Uterus (tissue), 4 donors: Measurements from ENCODE around the gene GTF2F2. TPM values are rescaled to one million over a fixed set of nuclear protein-coding genes. Genes with fewer than 3 reads are reported as not detected.
A peak's percentile ranks its signal among the peaks of the same experiment; 100 is the strongest.

Experiments
- DNase-seq, 2 donors: peaks; one replicate each; pipeline ENCODE4 v3.0.0-alpha.2; 2019 to 2020
- H3K27ac ChIP-seq, 2 donors: fragments of 200-600 bp; sonication (generic); 1 replicate in 1 of 2; 2 replicates in 1 of 2; pipeline ENCODE4 v1.5.1; 2016 to 2018
- H3K27me3 ChIP-seq, 2 donors: fragments of 200-600 bp; sonication (generic); one replicate each; pipeline ENCODE4 v1.5.1; 2018 to 2019; ENCODE audit warnings: control low read depth in 1 of 2
- H3K36me3 ChIP-seq, 2 donors: fragments of 200-600 bp; sonication (generic); one replicate each; pipeline ENCODE4 v1.5.1; 2019; ENCODE audit warnings: control low read depth in 1 of 2
- H3K4me1 ChIP-seq, 2 donors: fragments of 200-600 bp; sonication (generic); one replicate each; pipeline ENCODE4 v1.5.1; 2018 to 2019; ENCODE audit warnings: control low read depth in 1 of 2
- H3K4me3 ChIP-seq, 2 donors: fragments of 200-600 bp; sonication (generic); 1 replicate in 1 of 2; 2 replicates in 1 of 2; pipeline ENCODE4 v1.5.1; 2018 to 2019; ENCODE audit warnings: mild to moderate bottlenecking in 1 of 2
- H3K9me3 ChIP-seq, 2 donors: fragments of 200-600 bp; sonication (generic); one replicate each; pipeline ENCODE4 v1.5.1; 2019; ENCODE audit warnings: control low read depth in 1 of 2
- CTCF ChIP-seq, 4 experiments: fragments of 200-600 bp in 2 of 4; fragments of 450-650 bp in 2 of 4; sonication (generic) in 2 of 4; IDR thresholded peaks; one replicate each; pipeline ENCODE4 v1.5.1; 2016 to 2019; ENCODE audit warnings: antibody characterized with exemption in 4 of 4, mild to moderate bottlenecking in 2 of 4, moderate library complexity in 1 of 4
- POLR2A ChIP-seq, 2 donors: fragments of 450-650 bp; IDR thresholded peaks; one replicate each; pipeline ENCODE4 v1.6.1; 2016; ENCODE audit warnings: antibody characterized with exemption in 2 of 2, mild to moderate bottlenecking in 1 of 2, moderate library complexity in 1 of 2
- intact Hi-C: fragments of 100-400 bp; cut with DNase I; formaldehyde crosslinking; loops from one replicate; pipeline ENCODE4 v1.15.1; 2023; ENCODE audit warnings: low total_unique reads
- total RNA-seq, 4 donors: library from RNA; depleted of rRNA in 3 of 4; stranded (reverse); fragments of >200 nt in 3 of 4; gene quantifications; one replicate each; pipeline versions ENCODE4 v1.1.0 to v1.2.4, GENCODE V29; 2014 to 2023
- donor health status: DM: yes; HTN: yes; CAD: no.

Gene GTF2F2
- total RNA-seq, 4 donors from 2014 or later, result 6.2 to 35.1 (median 20.9) TPM

GRCh38 chr13:45327253-45327955 is 207.1 kb downstream of the GTF2F2 start:
- no peak for TF ChIP-seq POLR2A (IDR thresholded peaks at IDR 0.05)
- no peak for TF ChIP-seq CTCF (IDR thresholded peaks at IDR 0.05)
- Histone ChIP-seq H3K9me3 (no peaks in the 10 kb centered on the region), H3K4me1 (peaks cover 0 to 3% of the 10 kb centered on the region in 2 donors), H3K27ac (no peak overlapping the region), H3K27me3 (no peaks in the 10 kb centered on the region), H3K36me3 (no peaks in the 10 kb centered on the region), H3K4me3 (no peak overlapping the region)
- DNase-seq, result no peak
- intact Hi-C loops, result no loop called here

DNA sequence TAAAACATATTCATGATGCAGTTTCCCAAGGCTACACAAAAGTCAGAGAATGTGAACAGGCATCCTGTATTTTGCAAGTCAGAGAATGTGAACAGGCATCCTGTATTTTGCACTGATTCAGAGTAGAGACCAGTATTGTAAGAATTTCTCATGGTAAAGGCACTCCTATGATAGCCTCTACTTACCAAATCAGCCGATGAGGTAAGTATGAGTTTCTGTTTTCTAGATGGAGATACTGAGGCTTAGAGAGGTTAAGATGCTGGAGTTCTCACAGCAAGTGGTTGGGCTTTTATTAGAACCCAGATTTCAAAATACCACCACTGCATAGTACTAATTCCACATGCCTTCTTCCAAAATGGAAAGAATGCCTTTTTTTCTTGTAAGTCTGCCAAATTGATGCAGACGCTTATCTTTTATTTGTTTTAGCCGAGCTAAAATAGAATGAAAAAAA is 208.4 kb downstream of the GTF2F2 start:
- H3K36me3 ChIP-seq, result no peaks in the 10 kb centered on the region
- H3K4me3 ChIP-seq, result no peak overlapping the region
- DNase-seq, result no peak
- peak overlapping the region; percentile 5 to 10 for H3K27ac ChIP-seq
- H3K4me1 ChIP-seq, result peaks cover 0 to 3% of the 10 kb centered on the region in 2 donors
- intact Hi-C loops, result no loop called here
- no peaks in the 10 kb centered on the region for H3K27me3 ChIP-seq
- no peaks in the 10 kb centered on the region for H3K9me3 ChIP-seq
- TF ChIP-seq POLR2A (IDR thresholded peaks at IDR 0.05) (no peak), CTCF (IDR thresholded peaks at IDR 0.05) (no peak)

- TF ChIP-seq POLR2A (IDR thresholded peaks at IDR 0.05), result no peak
- no peak for TF ChIP-seq CTCF (IDR thresholded peaks at IDR 0.05)
- Histone ChIP-seq H3K27ac (no peak overlapping the region), H3K9me3 (no peaks in the 10 kb centered on the region), H3K27me3 (no peaks in the 10 kb centered on the region), H3K4me1 (peaks cover 0 to 3% of the 10 kb centered on the region in 2 donors), H3K36me3 (no peaks in the 10 kb centered on the region), H3K4me3 (no peak overlapping the region)
- intact Hi-C loops, result no loop called here
- no peak for DNase-seq
Observed at GRCh38 chr13:45331123-45331619, 210.9 kb downstream of the GTF2F2 start.

- Histone ChIP-seq H3K4me3 (no peak overlapping the region), H3K9me3 (no peaks in the 10 kb centered on the region), H3K4me1 (peaks cover 0 to 3% of the 10 kb centered on the region in 2 donors), H3K27me3 (no peaks in the 10 kb centered on the region), H3K36me3 (no peaks in the 10 kb centered on the region), H3K27ac (no peak overlapping the region)
- intact Hi-C loops, result no loop called here
- no peak for DNase-seq
- no peak for TF ChIP-seq POLR2A (IDR thresholded peaks at IDR 0.05)
- TF ChIP-seq CTCF (IDR thresholded peaks at IDR 0.05), result no peak
Observed at GRCh38 chr13:45331692-45332035, 211.4 kb downstream of the GTF2F2 start.

GRCh38 chr13:45332036-45332830 is 211.9 kb downstream of the GTF2F2 start:
- no peak for DNase-seq
- intact Hi-C loops, result no loop called here
- Histone ChIP-seq H3K4me1 (peaks cover 0 to 3% of the 10 kb centered on the region in 2 donors), H3K4me3 (no peak overlapping the region), H3K27me3 (no peaks in the 10 kb centered on the region), H3K9me3 (no peaks in the 10 kb centered on the region), H3K27ac (no peak overlapping the region), H3K36me3 (no peaks in the 10 kb centered on the region)
- TF ChIP-seq POLR2A (IDR thresholded peaks at IDR 0.05), result no peak
- TF ChIP-seq CTCF (IDR thresholded peaks at IDR 0.05), result no peak
